GM23338 (cell line): ENCODE results near the gene BARD1. TPM values are rescaled to one million over a fixed set of nuclear protein-coding genes. Genes with fewer than 3 reads are reported as not detected.

Source experiments
- ATAC-seq: fragments of 200-7000 bp; cut with Tn5 transposase; 3 replicates; pipeline ENCODE4 v1.9.1; 2020
- DNase-seq: peaks from one replicate; pipeline ENCODE4 v3.0.0-alpha.2; 2015; ENCODE audit warnings: low spot score
- H2AFZ ChIP-seq: fragments of 200-600 bp; sonication (generic); 2 replicates; pipeline ENCODE4 v1.8.0; 2016; ENCODE audit warnings: antibody characterized with exemption, mild to moderate bottlenecking, moderate library complexity
- H3F3A ChIP-seq: fragments of 200-600 bp; sonication (generic); replicated peaks from 2 replicates; pipeline ENCODE4 v1.8.0; 2017; ENCODE audit warnings: antibody characterized with exemption, mixed run types, low read depth
- H3K27ac ChIP-seq: fragments of 200-600 bp; sonication (generic); 2 replicates; pipeline ENCODE4 v1.6.1; 2016; ENCODE audit warnings: low read depth
- H3K27me3 ChIP-seq: fragments of 200-600 bp; sonication (generic); 2 replicates; pipeline ENCODE4 v1.8.0; 2016; ENCODE audit warnings: mild to moderate bottlenecking, mixed run types, moderate library complexity; ENCODE audit not compliant: insufficient read depth
- H3K36me3 ChIP-seq: fragments of 200-600 bp; sonication (generic); 2 replicates; pipeline ENCODE4 v1.8.0; 2016; ENCODE audit warnings: mild to moderate bottlenecking; ENCODE audit not compliant: insufficient read depth
- H3K4me1 ChIP-seq: fragments of 200-600 bp; sonication (generic); 2 replicates; pipeline ENCODE4 v1.8.0; 2016; ENCODE audit warnings: mild to moderate bottlenecking, moderate library complexity; ENCODE audit not compliant: insufficient read depth
- H3K4me2 ChIP-seq: fragments of 200-600 bp; sonication (generic); 2 replicates; pipeline ENCODE4 v1.7.1; 2017; ENCODE audit warnings: mixed run types
- H3K4me3 ChIP-seq: fragments of 200-600 bp; sonication (generic); 2 replicates; pipeline ENCODE4 v1.6.1; 2016; ENCODE audit warnings: mixed run types
- H3K79me2 ChIP-seq: fragments of 200-600 bp; sonication (generic); replicated peaks from 2 replicates; pipeline ENCODE4 v1.8.0; 2017; ENCODE audit warnings: mild to moderate bottlenecking; ENCODE audit not compliant: insufficient read depth
- H3K9me2 ChIP-seq: fragments of 200-600 bp; sonication (generic); 2 replicates; pipeline ENCODE4 v1.8.0; 2017; ENCODE audit not compliant: insufficient read depth
- H4K20me1 ChIP-seq: fragments of 200-600 bp; sonication (generic); replicated peaks from 2 replicates; pipeline ENCODE4 v1.8.0; 2017; ENCODE audit warnings: mild to moderate bottlenecking; ENCODE audit not compliant: insufficient read depth
- H3K27ac Mint-ChIP-seq: 2 replicates; pipeline ENCODE4 v1.8.0; 2020; ENCODE audit warnings: inconsistent platforms, mild to moderate bottlenecking, moderate library complexity, mixed read lengths
- H3K27me3 Mint-ChIP-seq: 3 replicates; pipeline ENCODE4 v1.8.0; 2022; ENCODE audit warnings: low read depth, mild to moderate bottlenecking, moderate library complexity, mixed read lengths, inconsistent platforms; ENCODE audit not compliant: insufficient read depth, poor library complexity
- H3K36me3 Mint-ChIP-seq: 3 replicates; pipeline ENCODE4 v1.8.0; 2021; ENCODE audit warnings: low read depth, mild to moderate bottlenecking, inconsistent platforms, moderate library complexity, mixed read lengths
- H3K4me1 Mint-ChIP-seq: 3 replicates; pipeline ENCODE4 v1.8.0; 2020; ENCODE audit warnings: mild to moderate bottlenecking, inconsistent platforms, mixed read lengths
- H3K4me3 Mint-ChIP-seq: 3 replicates; pipeline ENCODE4 v1.8.0; 2021; ENCODE audit warnings: moderate library complexity, mild to moderate bottlenecking, inconsistent platforms, mixed read lengths
- H3K9me3 Mint-ChIP-seq: 3 replicates; pipeline ENCODE4 v1.8.0; 2020; ENCODE audit warnings: moderate library complexity, mild to moderate bottlenecking, inconsistent platforms, mixed read lengths
- CREB1 ChIP-seq: fragments of 250-450 bp; sonication (Bioruptor Pico); IDR thresholded peaks from 2 replicates; pipeline ENCODE4 v1.5.0; 2020; ENCODE audit warnings: low read depth, mild to moderate bottlenecking, moderate library complexity
- CTCF ChIP-seq, 2 experiments: fragments of 200-600 bp in 1 of 2; sonication (generic) in 1 of 2; conservative IDR thresholded peaks; 2 replicates each; pipeline versions ENCODE4 v1.5.1 to v1.6.1; 2016 to 2017; ENCODE audit warnings: antibody characterized with exemption in 2 of 2, low read depth in 2 of 2, mild to moderate bottlenecking in 2 of 2, moderate library complexity in 1 of 2
- ETS1 ChIP-seq: IDR thresholded peaks from 2 replicates; pipeline ENCODE4 v1.6.1; 2016; ENCODE audit warnings: antibody characterized with exemption
- EZH2 ChIP-seq: fragments of 200-600 bp; sonication (generic); IDR thresholded peaks from one replicate; pipeline ENCODE4 v1.8.0; 2017; ENCODE audit warnings: antibody characterized with exemption, mild to moderate bottlenecking, low read depth; ENCODE audit not compliant: unreplicated experiment
- EZH2phosphoT487 ChIP-seq: fragments of 200-600 bp; sonication (generic); IDR thresholded peaks from one replicate; pipeline ENCODE4 v1.8.1; 2018; ENCODE audit warnings: antibody characterized with exemption; ENCODE audit not compliant: unreplicated experiment
- JUNB ChIP-seq: IDR thresholded peaks from one replicate; pipeline ENCODE4 v1.6.1; 2016; ENCODE audit warnings: antibody characterized with exemption; ENCODE audit not compliant: unreplicated experiment
- NANOG ChIP-seq: IDR thresholded peaks from 2 replicates; pipeline ENCODE4 v1.6.1; 2016; ENCODE audit warnings: antibody characterized with exemption, borderline replicate concordance
- POLR2AphosphoS5 ChIP-seq: IDR thresholded peaks from 2 replicates; pipeline ENCODE4 v1.6.1; 2016; ENCODE audit warnings: antibody characterized with exemption, low read depth
- REST ChIP-seq: IDR thresholded peaks from one replicate; pipeline ENCODE4 v1.6.1; 2018; ENCODE audit warnings: antibody characterized with exemption; ENCODE audit not compliant: unreplicated experiment
- STAT1 ChIP-seq: IDR thresholded peaks from one replicate; pipeline ENCODE4 v1.6.1; 2016; ENCODE audit warnings: antibody characterized with exemption; ENCODE audit not compliant: unreplicated experiment
- ZNF114 ChIP-seq: fragments of 250-450 bp; sonication (Bioruptor Pico); IDR thresholded peaks from 2 replicates; pipeline ENCODE4 v1.5.0; 2020; ENCODE audit warnings: mild to moderate bottlenecking, moderate library complexity
- ZNF331 ChIP-seq: fragments of 250-450 bp; sonication (Bioruptor Pico); IDR thresholded peaks from 2 replicates; pipeline ENCODE4 v1.5.0; 2020; ENCODE audit warnings: low read depth, mild to moderate bottlenecking, moderate library complexity
- ZNF462 ChIP-seq: fragments of 250-450 bp; sonication (Bioruptor Pico); IDR thresholded peaks from 2 replicates; pipeline ENCODE4 v1.5.0; 2020; ENCODE audit warnings: mild to moderate bottlenecking, moderate library complexity
- polyA plus RNA-seq: library from polyadenylated mRNA; unstranded; fragments of >200 nt; fragmentation: Nextera tagmentation; extraction: Ambion mirVana; gene quantifications from 2 replicates; pipeline ENCODE4 v1.2.1, GENCODE V29; 2016
- total RNA-seq: library from RNA; depleted of rRNA; stranded (reverse); fragments of >200 nt; shearing (Covaris generic); gene quantifications from 2 replicates; pipeline ENCODE4 v1.2.3, GENCODE V29; 2014

Gene BARD1
- total and polyA plus RNA-seq, 2 experiments from 2014 or later = 33.9 to 61.0 TPM

DNA sequence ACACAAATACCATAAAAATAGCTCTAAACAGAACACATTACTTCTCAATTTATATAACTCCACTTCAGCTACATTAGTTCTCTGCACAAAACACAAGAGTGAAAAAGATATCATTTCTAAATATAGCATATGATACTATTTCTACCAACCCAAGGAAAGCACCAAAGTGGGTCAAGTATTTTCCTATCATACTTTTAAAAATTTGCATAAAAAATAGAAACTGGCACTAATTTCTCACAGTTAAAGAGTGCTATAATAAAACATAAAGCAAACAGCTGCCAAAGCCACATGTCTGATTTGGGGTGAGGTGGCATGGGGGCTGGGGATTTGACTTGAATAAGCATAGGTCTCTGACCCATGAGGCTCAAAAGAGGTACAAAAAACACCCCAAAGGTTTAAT, 61.5 kb downstream of the BARD1 start:
- H3K4me3 Mint-ChIP-seq = no peak overlapping the region
- Histone ChIP-seq H3K79me2 (peaks cover 5% of the 10 kb centered on the region; the same call in 1 of the 2 replicates), H3K9me2 (no peaks in the 10 kb centered on the region), H3K27ac (no peak overlapping the region), H3K27me3 (no peaks in the 10 kb centered on the region), H3K4me3 (no peak overlapping the region), H3K36me3 (peaks cover 14% of the 10 kb centered on the region), H3F3A (no peaks in the 10 kb centered on the region), H3K4me2 (no peak overlapping the region), H3K4me1 (no peaks in the 10 kb centered on the region), H4K20me1 (peaks cover under 1% of the 10 kb centered on the region; the same call in 1 of the 2 replicates), H2AFZ (no peak overlapping the region)
- no peaks in the 10 kb centered on the region for H3K9me3 Mint-ChIP-seq
- H3K4me1 Mint-ChIP-seq = no peaks in the 10 kb centered on the region
- H3K27me3 Mint-ChIP-seq = peaks cover 4% of the 10 kb centered on the region
- TF ChIP-seq STAT1 (no peak), EZH2 (no peak), NANOG (no peak), EZH2phosphoT487 (no peak), CTCF (conservative IDR thresholded peaks at IDR 0.05; ENCODE audit: low read depth in 2 of 2) (no peak), JUNB (no peak), POLR2AphosphoS5 (no peak), CREB1 (CRISPR knock-in tag) (no peak), ETS1 (no peak), ZNF331 (CRISPR knock-in tag) (no peak), REST (no peak), ZNF462 (CRISPR knock-in tag) (no peak), ZNF114 (CRISPR knock-in tag) (no peak)
- peaks cover 72% of the 10 kb centered on the region for H3K36me3 Mint-ChIP-seq
- ATAC-seq = no peak
- no peak for DNase-seq
- H3K27ac Mint-ChIP-seq = no peak overlapping the region
